ENCODE data around the gene CEACAM20. TPM values are rescaled to one million over a fixed set of nuclear protein-coding genes. Genes with fewer than 3 reads are reported as not detected.
A peak's percentile ranks its signal among the peaks of the same experiment; 100 is the strongest.
"Not testable (repeated sequence)": the region's sequence is repeated elsewhere in the genome, so short reads cannot be mapped to it uniquely, and the experiment has no call there.

The CEACAM20 gene
- polyA plus RNA-seq, 1 experiment: not detected

DNA sequence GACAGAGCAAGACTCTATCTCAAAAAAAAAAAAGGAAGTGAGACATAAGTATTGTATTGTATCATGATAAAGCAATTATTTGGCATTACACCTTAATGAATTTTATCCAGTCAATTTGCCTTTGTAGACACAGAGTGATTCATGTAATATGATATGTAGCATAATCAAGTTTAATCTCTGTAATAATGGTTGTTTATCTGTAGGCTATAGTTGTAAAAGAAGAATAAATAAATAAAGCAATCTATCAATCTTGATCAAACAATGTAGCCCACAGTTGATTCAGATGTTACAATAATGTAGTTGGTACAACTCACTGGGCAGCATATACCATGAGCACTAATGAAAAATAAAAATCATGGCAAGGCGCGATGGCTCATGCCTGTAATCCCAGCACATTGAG lies 28.5 kb upstream of the CEACAM20 start:
- ChIA-PET CTCF (no interaction called here), POLR2A (no interaction called here)
- Histone ChIP-seq H3K36me3 (ENCODE audit: control insufficient read depth, insufficient read depth, low read length) (no peaks in the 10 kb centered on the region), H3K27me3 (ENCODE audit: control insufficient read depth, insufficient read depth, low read length) (peaks cover 1% of the 10 kb centered on the region; the same call in 1 of the 2 replicates), H3K4me3 (ENCODE audit: low read depth, low read length) (no peak overlapping the region)
- TF ChIP-seq, protein P1, sequence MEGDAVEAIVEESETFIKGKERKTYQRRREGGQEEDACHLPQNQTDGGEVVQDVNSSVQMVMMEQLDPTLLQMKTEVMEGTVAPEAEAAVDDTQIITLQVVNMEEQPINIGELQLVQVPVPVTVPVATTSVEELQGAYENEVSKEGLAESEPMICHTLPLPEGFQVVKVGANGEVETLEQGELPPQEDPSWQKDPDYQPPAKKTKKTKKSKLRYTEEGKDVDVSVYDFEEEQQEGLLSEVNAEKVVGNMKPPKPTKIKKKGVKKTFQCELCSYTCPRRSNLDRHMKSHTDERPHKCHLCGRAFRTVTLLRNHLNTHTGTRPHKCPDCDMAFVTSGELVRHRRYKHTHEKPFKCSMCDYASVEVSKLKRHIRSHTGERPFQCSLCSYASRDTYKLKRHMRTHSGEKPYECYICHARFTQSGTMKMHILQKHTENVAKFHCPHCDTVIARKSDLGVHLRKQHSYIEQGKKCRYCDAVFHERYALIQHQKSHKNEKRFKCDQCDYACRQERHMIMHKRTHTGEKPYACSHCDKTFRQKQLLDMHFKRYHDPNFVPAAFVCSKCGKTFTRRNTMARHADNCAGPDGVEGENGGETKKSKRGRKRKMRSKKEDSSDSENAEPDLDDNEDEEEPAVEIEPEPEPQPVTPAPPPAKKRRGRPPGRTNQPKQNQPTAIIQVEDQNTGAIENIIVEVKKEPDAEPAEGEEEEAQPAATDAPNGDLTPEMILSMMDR (IDR thresholded peaks at IDR 0.05; ENCODE audit: insufficient read depth, low read depth, low read length): no peak
- DNase-seq (ENCODE audit: low read depth): no peak

DNA sequence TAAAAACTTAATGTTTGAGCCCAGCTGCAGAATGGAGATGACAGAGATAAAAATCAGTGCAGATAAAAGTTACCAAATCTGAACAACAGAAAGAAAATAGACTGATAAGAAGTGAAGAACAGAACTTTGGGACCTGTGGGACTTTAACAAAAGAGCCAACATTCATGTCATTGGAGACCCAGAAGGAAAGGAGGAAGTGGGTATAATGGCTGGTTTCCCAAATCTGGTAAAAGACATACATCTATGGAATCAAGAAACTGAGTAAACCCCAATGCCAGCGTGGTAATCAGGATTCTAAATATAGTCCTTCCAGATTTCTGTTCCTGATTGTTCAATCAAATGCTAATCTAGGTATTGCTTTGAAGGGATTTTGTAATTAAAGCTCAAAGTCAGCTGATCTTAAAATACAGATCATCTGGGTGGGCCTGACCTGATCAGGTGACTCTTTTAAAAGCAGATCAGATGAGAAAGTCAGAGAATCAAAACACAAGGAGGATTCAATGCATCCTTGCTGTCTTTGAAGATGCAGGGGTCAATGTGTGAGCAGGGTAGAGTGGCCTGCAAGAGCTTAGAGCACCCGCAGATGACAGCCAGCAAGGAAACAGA lies 25.3 kb upstream of the CEACAM20 start:
- TF ChIP-seq, protein P1 (IDR thresholded peaks at IDR 0.05; ENCODE audit: insufficient read depth, low read depth, low read length): no peak
- no peak overlapping the region for H3K4me3 ChIP-seq (ENCODE audit: low read depth, low read length)
- ChIA-PET CTCF (interaction anchor here (1.3 to 1.6 kb wide), 2 partner anchors 16 to 29 kb away, joined by 3 to 4 read pairs; no protein-coding TSS in a partner anchor), POLR2A (no interaction called here)
- no peaks in the 10 kb centered on the region for H3K27me3 ChIP-seq (ENCODE audit: control insufficient read depth, insufficient read depth, low read length)
- H3K36me3 ChIP-seq (ENCODE audit: control insufficient read depth, insufficient read depth, low read length): no peaks in the 10 kb centered on the region
- no peak for DNase-seq (ENCODE audit: low read depth)

DNA sequence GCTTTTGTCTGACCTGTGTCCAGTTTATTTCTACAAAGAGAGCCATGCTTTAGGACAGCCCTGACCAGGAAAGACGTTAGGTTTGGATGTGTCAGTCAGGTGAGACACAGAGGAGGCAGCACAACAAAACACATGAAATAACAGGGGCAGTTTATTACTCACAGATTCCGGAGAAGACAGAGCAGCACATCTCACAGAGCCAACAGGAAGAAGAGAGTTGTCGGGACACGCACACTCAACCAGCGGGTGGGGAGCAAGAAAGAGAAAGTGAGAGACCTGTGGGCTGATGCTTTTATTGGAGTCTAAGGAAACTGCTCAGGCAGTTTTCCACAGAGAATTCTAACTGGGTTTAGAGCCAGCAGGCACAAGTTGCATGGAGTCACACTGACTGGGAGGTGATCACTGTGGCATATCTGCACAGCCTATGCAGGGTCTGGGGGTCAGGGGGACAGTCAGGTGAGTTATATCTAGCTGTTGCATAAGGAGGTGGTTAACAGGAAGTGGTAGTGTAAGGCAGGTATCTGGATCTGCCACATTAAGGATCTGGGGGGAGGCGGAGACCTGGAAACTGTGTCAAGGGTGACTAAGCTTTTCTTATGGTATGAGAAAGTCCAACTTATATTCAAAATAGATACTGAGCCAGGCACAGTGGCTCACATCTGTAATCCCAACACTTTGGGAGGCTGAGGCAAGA lies 24.1 kb upstream of the CEACAM20 start:
- H3K4me3 ChIP-seq (ENCODE audit: low read depth, low read length): no peak overlapping the region
- DNase-seq (ENCODE audit: low read depth): no peak
- H3K27me3 ChIP-seq (ENCODE audit: control insufficient read depth, insufficient read depth, low read length): no peaks in the 10 kb centered on the region
- TF ChIP-seq, protein P1 (IDR thresholded peaks at IDR 0.05; ENCODE audit: insufficient read depth, low read depth, low read length): no peak
- ChIA-PET CTCF (interaction anchor here (1.6 kb wide), 1 partner anchor 15 kb away, joined by 4 read pairs; no protein-coding TSS in a partner anchor), POLR2A (no interaction called here)
- no peaks in the 10 kb centered on the region for H3K36me3 ChIP-seq (ENCODE audit: control insufficient read depth, insufficient read depth, low read length)

DNA sequence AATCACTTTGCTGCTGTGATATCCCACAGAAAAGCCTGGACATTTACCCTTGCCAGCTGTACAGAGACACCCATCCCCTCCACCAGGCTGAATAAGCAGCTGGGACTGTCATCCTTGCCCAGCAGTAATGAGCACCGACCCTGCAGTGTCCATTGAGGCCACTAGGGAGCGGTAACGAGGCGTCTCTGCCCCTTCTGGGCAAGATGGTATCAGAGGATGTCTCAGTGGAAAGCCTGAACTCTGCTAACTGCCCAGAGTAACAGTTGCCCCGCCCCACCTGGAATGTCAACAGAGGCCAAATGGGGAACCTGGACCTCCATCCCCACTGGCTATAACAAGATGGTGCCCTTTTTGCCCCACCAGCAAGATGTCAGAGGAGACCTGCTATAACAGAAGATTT lies 22.8 kb upstream of the CEACAM20 start:
- no peaks in the 10 kb centered on the region for H3K27me3 ChIP-seq (ENCODE audit: control insufficient read depth, insufficient read depth, low read length)
- TF ChIP-seq, protein P1 (IDR thresholded peaks at IDR 0.05; ENCODE audit: insufficient read depth, low read depth, low read length): peak; percentile 42
- H3K36me3 ChIP-seq (ENCODE audit: control insufficient read depth, insufficient read depth, low read length): no peaks in the 10 kb centered on the region
- DNase-seq (ENCODE audit: low read depth): no peak
- H3K4me3 ChIP-seq (ENCODE audit: low read depth, low read length): no peak overlapping the region
- CTCF ChIA-PET: interaction anchor here (1.2 kb wide), 1 partner anchor 18 kb away, joined by 3 read pairs; no protein-coding TSS in a partner anchor
- POLR2A ChIA-PET: no interaction called here

DNA sequence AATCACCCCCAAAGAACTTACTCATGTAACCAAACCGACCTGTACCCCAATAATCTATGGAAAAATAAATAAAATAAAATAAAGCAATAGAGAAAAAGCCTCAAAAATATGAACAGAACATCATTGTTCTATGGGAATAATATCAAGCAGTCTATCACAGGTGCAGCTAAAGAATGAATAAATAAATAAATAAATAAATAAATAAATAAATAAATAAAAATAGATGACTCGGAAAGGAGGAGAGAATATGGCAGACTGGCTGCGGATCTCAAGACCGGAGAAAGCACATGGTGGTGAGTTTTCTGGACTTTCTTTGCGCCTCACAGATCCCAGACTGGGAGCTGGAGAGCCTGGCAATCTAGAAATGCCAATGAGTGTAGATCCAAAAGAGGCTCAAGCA lies 22.4 kb upstream of the CEACAM20 start:
- TF ChIP-seq, protein P1 (IDR thresholded peaks at IDR 0.05; ENCODE audit: insufficient read depth, low read depth, low read length): no peak
- no peaks in the 10 kb centered on the region for H3K36me3 ChIP-seq (ENCODE audit: control insufficient read depth, insufficient read depth, low read length)
- CTCF ChIA-PET: interaction anchor here (1.2 kb wide), 1 partner anchor 19 kb away, joined by 3 read pairs; no protein-coding TSS in a partner anchor
- POLR2A ChIA-PET: no interaction called here
- no peak overlapping the region for H3K4me3 ChIP-seq (ENCODE audit: low read depth, low read length)
- no peaks in the 10 kb centered on the region for H3K27me3 ChIP-seq (ENCODE audit: control insufficient read depth, insufficient read depth, low read length)
- no peak for DNase-seq (ENCODE audit: low read depth)

DNA sequence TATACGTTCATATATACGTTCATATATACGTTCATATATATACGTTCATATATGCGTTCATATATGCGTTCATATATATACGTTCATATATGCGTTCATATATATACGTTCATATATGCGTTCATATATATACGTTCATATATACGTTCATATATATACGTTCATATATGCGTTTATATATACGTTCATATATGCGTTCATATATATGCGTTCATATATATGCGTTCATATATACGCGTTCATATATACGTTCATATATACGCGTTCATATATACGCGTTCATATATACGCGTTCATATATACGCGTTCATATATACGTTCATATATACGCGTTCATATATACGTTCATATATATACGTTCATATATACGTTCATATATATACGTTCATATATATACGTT lies 21.5 kb upstream of the CEACAM20 start:
- POLR2A ChIA-PET; CTCF ChIA-PET; H3K4me3 ChIP-seq (ENCODE audit: low read depth, low read length); H3K27me3 ChIP-seq (ENCODE audit: control insufficient read depth, insufficient read depth, low read length); H3K36me3 ChIP-seq (ENCODE audit: control insufficient read depth, insufficient read depth, low read length); DNase-seq (ENCODE audit: low read depth): not testable (repeated sequence)

All from BJ (cell line).